H1 (cell line): ENCODE measurements around the gene ZNF37A. TPM values are rescaled to one million over a fixed set of nuclear protein-coding genes. Genes with fewer than 3 reads are reported as not detected.

Experiments
- CTCF ChIA-PET: fragments of 300-600 bp; sonication (Branson Sonifier 250); formaldehyde crosslinking; loops from one replicate; lab custom pipeline; 2021; ENCODE audit not compliant: partially characterized antibody; lab: Charles Lee
- POLR2A ChIA-PET: fragments of 300-600 bp; sonication (Branson Sonifier 250); formaldehyde crosslinking; loops from one replicate; lab custom pipeline; 2021; ENCODE audit warnings: inconsistent platforms; ENCODE audit not compliant: partially characterized antibody; lab: Charles Lee
- DNase-seq, 2 experiments: peaks; one replicate each; pipeline versions ENCODE4 v3.0.0 to v3.0.0-alpha.2; 2010 to 2022; ENCODE audit warnings: low spot score in 2 of 2, low read depth in 1 of 2, mixed read lengths in 1 of 2
- FAIRE-seq: peaks from 2 replicates; lab custom pipeline; 2011; peaks lifted over from hg19 to GRCh38; lab: Jason Lieb, UNC
- H2AFZ ChIP-seq: 2 replicates; pipeline ENCODE4 v1.8.1; 2012; ENCODE audit warnings: low read length, inconsistent platforms
- H2AK5ac ChIP-seq: 2 replicates; pipeline ENCODE4 v1.6.1; 2013; ENCODE audit warnings: low read depth, low read length
- H2BK120ac ChIP-seq: replicated peaks from 2 replicates; pipeline ENCODE3; 2013; ENCODE audit warnings: low read depth, low read length, inconsistent platforms
- H2BK12ac ChIP-seq: 2 replicates; pipeline ENCODE4 v1.6.1; 2013; ENCODE audit warnings: low read depth, low read length
- H2BK15ac ChIP-seq: 2 replicates; pipeline ENCODE4 v1.6.1; 2013; ENCODE audit warnings: low read length
- H2BK20ac ChIP-seq: 2 replicates; pipeline ENCODE4 v1.6.1; 2013; ENCODE audit warnings: low read length
- H2BK5ac ChIP-seq: 2 replicates; pipeline ENCODE4 v1.6.1; 2013; ENCODE audit warnings: low read depth, low read length
- H3K14ac ChIP-seq: 2 replicates; pipeline ENCODE4 v1.6.1; 2013; ENCODE audit warnings: inconsistent platforms; ENCODE audit not compliant: insufficient read length
- H3K18ac ChIP-seq: 2 replicates; pipeline ENCODE4 v1.6.1; 2013; ENCODE audit warnings: low read length; ENCODE audit errors: extremely low read depth
- H3K23ac ChIP-seq: 2 replicates; pipeline ENCODE4 v1.6.1; 2013; ENCODE audit warnings: inconsistent platforms; ENCODE audit not compliant: insufficient read length
- H3K23me2 ChIP-seq: 2 replicates; pipeline ENCODE4 v1.6.1; 2013; ENCODE audit warnings: low read depth, low read length
- H3K27ac ChIP-seq: 2 replicates; pipeline ENCODE4 v1.6.1; 2011; ENCODE audit warnings: low read depth, low read length, inconsistent platforms
- H3K27me3 ChIP-seq, 4 experiments: replicated peaks in 1 of 4; 1 replicate in 1 of 4; 2 replicates in 3 of 4; pipeline versions ENCODE4 v1.6.1 to v1.8.1; 2011 to 2013; ENCODE audit warnings: low read length in 3 of 4, mild to moderate bottlenecking in 3 of 4, inconsistent platforms in 2 of 4, mixed read lengths in 2 of 4, moderate library complexity in 1 of 4; ENCODE audit not compliant: control insufficient read depth in 3 of 4, insufficient read depth in 3 of 4; ENCODE audit errors: extremely low read depth in 1 of 4
- H3K36me3 ChIP-seq, 4 experiments: 2 replicates each; pipeline versions ENCODE4 v1.6.1 to v1.8.1; 2011 to 2013; ENCODE audit warnings: mild to moderate bottlenecking in 4 of 4, low read length in 3 of 4, moderate library complexity in 2 of 4, control low read depth in 1 of 4, inconsistent platforms in 1 of 4; ENCODE audit not compliant: insufficient read depth in 4 of 4, control insufficient read depth in 2 of 4
- H3K4ac ChIP-seq: replicated peaks from 2 replicates; pipeline ENCODE3; 2013; ENCODE audit warnings: low read length, low read depth, mixed read lengths, inconsistent platforms; ENCODE audit not compliant: insufficient read length
- H3K4me1 ChIP-seq, 4 experiments: replicated peaks in 1 of 4; 1 replicate in 1 of 4; 2 replicates in 3 of 4; pipeline versions ENCODE4 v1.6.1 to v1.8.1; 2011 to 2013; ENCODE audit warnings: low read length in 3 of 4, inconsistent platforms in 2 of 4, mixed read lengths in 1 of 4; ENCODE audit not compliant: insufficient read depth in 4 of 4, control insufficient read depth in 3 of 4
- H3K4me2 ChIP-seq, 2 experiments: 2 replicates each; pipeline versions ENCODE4 v1.6.1 to v1.8.1; 2011 to 2013; ENCODE audit warnings: low read depth in 2 of 2, low read length in 2 of 2, control low read depth in 1 of 2, inconsistent platforms in 1 of 2, mild to moderate bottlenecking in 1 of 2; ENCODE audit not compliant: insufficient read depth in 1 of 2
- H3K4me3 ChIP-seq, 4 experiments: fragments of 200-600, 300-600 bp in 1 of 4; sonication (generic), shearing (Covaris generic), sonication (Bioruptor Twin) in 1 of 4; 2 replicates each; pipeline versions ENCODE4 v1.5.1 to v1.8.1; 2011 to 2016; ENCODE audit warnings: low read length in 4 of 4, low read depth in 3 of 4, control low read depth in 2 of 4, inconsistent platforms in 2 of 4, mild to moderate bottlenecking in 2 of 4, mixed read lengths in 1 of 4, moderate library complexity in 1 of 4; ENCODE audit not compliant: insufficient read depth in 2 of 4; ENCODE audit errors: extremely low read depth in 1 of 4
- H3K56ac ChIP-seq: replicated peaks from 2 replicates; pipeline ENCODE3; 2013; ENCODE audit warnings: low read depth, mild to moderate bottlenecking, mixed read lengths, low read length, inconsistent platforms; ENCODE audit not compliant: insufficient read length
- H3K79me1 ChIP-seq: 2 replicates; pipeline ENCODE4 v1.6.1; 2013; ENCODE audit warnings: low read depth, low read length, control low read depth
- H3K79me2 ChIP-seq, 2 experiments: 2 replicates each; pipeline versions ENCODE4 v1.6.1 to v1.8.1; 2012 to 2013; ENCODE audit warnings: low read length in 2 of 2, mild to moderate bottlenecking in 2 of 2, inconsistent platforms in 1 of 2; ENCODE audit not compliant: insufficient read depth in 2 of 2, control insufficient read depth in 1 of 2
- H3K9ac ChIP-seq, 4 experiments: replicated peaks in 1 of 4; 1 replicate in 1 of 4; 2 replicates in 3 of 4; pipeline versions ENCODE4 v1.6.1 to v1.8.1; 2011 to 2013; ENCODE audit warnings: low read depth in 3 of 4, low read length in 3 of 4, control low read depth in 2 of 4, mild to moderate bottlenecking in 2 of 4, moderate library complexity in 2 of 4, inconsistent platforms in 1 of 4; ENCODE audit errors: extremely low read depth in 1 of 4
- H3K9me3 ChIP-seq, 2 experiments: 2 replicates each; pipeline versions ENCODE4 v1.6.1 to v1.8.1; 2012 to 2013; ENCODE audit warnings: mild to moderate bottlenecking in 2 of 2, moderate library complexity in 2 of 2, control low read depth in 1 of 2, inconsistent platforms in 1 of 2, low read depth in 1 of 2, low read length in 1 of 2, mixed read lengths in 1 of 2; ENCODE audit not compliant: insufficient read depth in 2 of 2
- H4K20me1 ChIP-seq, 2 experiments: replicated peaks in 1 of 2; 2 replicates each; pipeline versions ENCODE3 to v1.8.1; 2011 to 2013; ENCODE audit warnings: inconsistent platforms in 2 of 2, low read length in 2 of 2, mild to moderate bottlenecking in 1 of 2; ENCODE audit not compliant: insufficient read depth in 2 of 2, control insufficient read depth in 1 of 2
- H4K5ac ChIP-seq: 2 replicates; pipeline ENCODE4 v1.6.1; 2013; ENCODE audit warnings: low read length, low read depth, mixed read lengths, inconsistent platforms; ENCODE audit not compliant: insufficient read length
- H4K8ac ChIP-seq: 2 replicates; pipeline ENCODE4 v1.8.0; 2013; ENCODE audit warnings: mild to moderate bottlenecking, moderate library complexity, low read length, inconsistent platforms; ENCODE audit not compliant: insufficient read depth; ENCODE audit errors: extremely low read depth
- H4K91ac ChIP-seq: replicated peaks from 2 replicates; pipeline ENCODE3; 2013; ENCODE audit warnings: low read length, mixed read lengths, inconsistent platforms; ENCODE audit not compliant: insufficient read length
- RAD21 ChIP-seq, 2 experiments: IDR thresholded peaks in 1 of 2; conservative IDR thresholded peaks in 1 of 2; 2 replicates each; pipeline ENCODE4 v1.6.1; 2011; ENCODE audit warnings: low read depth in 2 of 2, low read length in 2 of 2, improper control_type of control experiment in 1 of 2, inconsistent platforms in 1 of 2, mild to moderate bottlenecking in 1 of 2, moderate library complexity in 1 of 2
- SIN3A ChIP-seq, 2 experiments: IDR thresholded peaks in 1 of 2; conservative IDR thresholded peaks in 1 of 2; 2 replicates each; pipeline ENCODE4 v1.6.1; 2011 to 2012; ENCODE audit warnings: low read length in 2 of 2, improper control_type of control experiment in 1 of 2, low read depth in 1 of 2, mild to moderate bottlenecking in 1 of 2
- TAF7 ChIP-seq: optimal IDR thresholded peaks from 2 replicates; pipeline ENCODE3; 2011; ENCODE audit warnings: low read depth, mild to moderate bottlenecking, inconsistent platforms, low read length, moderate library complexity, borderline replicate concordance
- ZNF274 ChIP-seq: IDR thresholded peaks from 2 replicates; pipeline ENCODE4 v1.7.0; 2012; ENCODE audit warnings: low read length, borderline replicate concordance; ENCODE audit errors: extremely low read depth
- WGBS, 2 experiments: shearing (Covaris generic) in 1 of 2; methylation state at CpG; one replicate each; pipeline versions ENCODE4 v1.1.6 to v1.1.7; 2013 to 2015; ENCODE audit warnings: low lambda C conversion rate in 2 of 2, mixed read lengths in 2 of 2, inconsistent platforms in 1 of 2, low coverage in 1 of 2, missing lambda C conversion rate in 1 of 2; ENCODE audit not compliant: insufficient replicate concordance in 2 of 2, insufficient coverage in 1 of 2, insufficient read length in 1 of 2; ENCODE audit errors: extremely low coverage in 1 of 2, missing lambda C conversion rate in 1 of 2; 5-methylcytosine and 5-hydroxymethylcytosine counted together
- polyA plus RNA-seq, 7 experiments: library from polyadenylated mRNA; depleted of rRNA in 3 of 7; stranded (reverse) in 5 of 7; unstranded in 2 of 7; fragments of >200 nt in 5 of 7; fragments of 200-250 nt in 2 of 7; gene quantifications; 1 replicate in 5 of 7; 2 replicates in 1 of 7; 4 replicates in 1 of 7; pipeline versions ENCODE4 v1.2.1 to v1.2.3, GENCODE V29; 2011 to 2013; ENCODE audit warnings: missing spikeins in 2 of 7, mixed read lengths in 2 of 7
- total RNA-seq: library from RNA; stranded (reverse); fragmentation: NEBNext Ultra II Directional; extraction: Animal tissue kit (Norgen Biotek cat#: 25700); gene quantifications from 2 replicates; pipeline ENCODE4 v1.2.1, GENCODE V29; 2021

ZNF37A gene
- total and polyA plus RNA-seq, 2 of the 8 experiments (the other 6 are each of a cell fraction or from before 2014, with no cell fraction given): 0.97 to 12.7 TPM

DNA sequence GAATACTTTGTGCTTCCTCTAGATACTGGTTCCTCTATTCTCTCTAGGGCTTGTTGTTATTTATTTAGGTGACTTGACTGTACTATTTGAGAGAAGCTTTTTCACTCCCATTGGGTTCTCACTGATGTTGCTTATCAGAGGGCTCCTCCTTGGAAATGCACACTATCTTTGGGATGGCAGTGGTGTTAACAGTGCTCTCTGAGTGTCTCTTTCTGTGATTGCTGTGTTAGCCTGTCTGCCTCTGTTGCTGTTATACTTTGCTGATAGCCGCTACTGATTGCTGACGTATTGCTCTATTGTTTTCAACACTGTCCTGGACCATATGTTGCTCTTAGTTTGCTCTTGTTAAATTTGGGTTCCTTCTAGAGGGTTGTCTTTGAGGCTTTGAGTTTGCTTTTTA, 49.0 kb upstream of the ZNF37A start:
- Histone ChIP-seq H3K14ac (no peak overlapping the region), H3K79me1 (no peaks in the 10 kb centered on the region; the same call in 1 of the 2 replicates), H2BK15ac (no peak overlapping the region), H2AK5ac (no peak overlapping the region), H3K4ac (no peak overlapping the region), H4K20me1 (no peaks in the 10 kb centered on the region), H3K9ac (no peak overlapping the region), H2BK20ac (no peak overlapping the region), H4K8ac (no peak overlapping the region), H2BK12ac (no peak overlapping the region), H4K5ac (no peak overlapping the region), H3K27ac (no peak overlapping the region), H3K27me3 (no peaks in the 10 kb centered on the region), H3K23ac (no peak overlapping the region), H3K23me2 (no peaks in the 10 kb centered on the region), H3K4me3 (no peak overlapping the region), H3K36me3 (peaks cover 0 to 14% (median 1%) of the 10 kb centered on the region in 4 experiments; a peak in 3 of 8 replicates), H2BK120ac (no peak overlapping the region), H2BK5ac (no peak overlapping the region), H3K18ac (no peak overlapping the region), H3K56ac (no peak overlapping the region), H3K9me3 (peaks cover 5 to 13% of the 10 kb centered on the region in 2 experiments; a peak in 3 of 4 replicates), H4K91ac (no peak overlapping the region), H3K4me2 (no peak overlapping the region), H3K79me2 (no peaks in the 10 kb centered on the region), H2AFZ (no peak overlapping the region), H3K4me1 (no peaks in the 10 kb centered on the region)
- no peak for DNase-seq
- ChIA-PET CTCF (no interaction called here), POLR2A (no interaction called here)
- WGBS, 2 experiments: 50% methylated on average over 2 of the region's 2 CpGs; no CpG with 5 or more reads in 1 of the 2 experiments
- TF ChIP-seq RAD21 (IDR thresholded peaks at IDR 0.05 in 1 of 2, conservative IDR thresholded peaks at IDR 0.05 in 1 of 2; ENCODE audit: low read depth in 2 of 2, low read length in 2 of 2) (no peak), TAF7 (no peak), SIN3A (conservative IDR thresholded peaks at IDR 0.05 in 1 of 2, IDR thresholded peaks at IDR 0.05 in 1 of 2; ENCODE audit: low read depth in 1 of 2, low read length in 2 of 2) (no peak), ZNF274 (no peak)
- FAIRE-seq: no peak
